ENCODE results near the gene JPH4. TPM values are rescaled to one million over a fixed set of nuclear protein-coding genes. Genes with fewer than 3 reads are reported as not detected.
A peak's percentile ranks its signal among the peaks of the same experiment; 100 is the strongest.

The JPH4 gene
- total RNA-seq, 1 experiment from 2014 or later = 6.8 TPM

GRCh38 chr14:23564181-23564812 is 14.3 kb downstream of the JPH4 start:
- Histone ChIP-seq H3K27ac (ENCODE audit: insufficient read length, low read depth, low read length) (no peak overlapping the region), H3K4me1 (ENCODE audit: insufficient read depth, low read length) (peaks cover 9% of the 10 kb centered on the region), H3K18ac (ENCODE audit: insufficient read length, low read depth, low read length) (no peak overlapping the region), H3K23me2 (ENCODE audit: insufficient read length, low read depth, low read length, poor library complexity, severe bottlenecking) (peaks cover 3% of the 10 kb centered on the region), H2BK120ac (ENCODE audit: low read depth, low read length, poor library complexity, severe bottlenecking) (no peak overlapping the region), H3K4me2 (ENCODE audit: insufficient read depth, insufficient read length, low read length) (no peak overlapping the region), H3K9me3 (ENCODE audit: control insufficient read depth, low read depth, low read length) (no peaks in the 10 kb centered on the region), H3K79me1 (ENCODE audit: insufficient read depth, low read depth, low read length, poor library complexity, severe bottlenecking) (no peaks in the 10 kb centered on the region), H2AK5ac (ENCODE audit: insufficient read length, low read length) (no peak overlapping the region), H3K56ac (ENCODE audit: insufficient read length, low read depth, low read length) (no peak overlapping the region), H3K23ac (ENCODE audit: insufficient read length, low read depth, low read length) (no peak overlapping the region), H4K8ac (replicated peaks; ENCODE audit: insufficient read length, low read depth, low read length) (no peak overlapping the region), H3K9ac (ENCODE audit: extremely low read depth, insufficient read length, low read length) (no peak overlapping the region), H2BK12ac (ENCODE audit: insufficient read length, low read depth, low read length) (no peak overlapping the region), H2AFZ (ENCODE audit: low read length) (no peak overlapping the region), H3K27me3 (ENCODE audit: insufficient read depth, low read length) (no peaks in the 10 kb centered on the region), H4K91ac (ENCODE audit: insufficient read length, low read depth, low read length) (no peak overlapping the region), H3T11ph (ENCODE audit: low read length) (no peak overlapping the region), H2BK15ac (ENCODE audit: low read depth, low read length) (no peak overlapping the region), H3K14ac (ENCODE audit: insufficient read depth, low read length) (no peak overlapping the region), H4K5ac (ENCODE audit: insufficient read length, low read depth, low read length) (no peak overlapping the region), H2BK5ac (ENCODE audit: insufficient read length, low read length) (no peak overlapping the region), H3K4ac (ENCODE audit: low read depth, low read length) (no peak overlapping the region), H3K79me2 (ENCODE audit: insufficient read depth, low read length) (no peaks in the 10 kb centered on the region), H4K20me1 (ENCODE audit: control insufficient read depth, insufficient read depth, insufficient read length) (peaks cover 3% of the 10 kb centered on the region), H2BK20ac (ENCODE audit: low read depth, low read length, poor library complexity, severe bottlenecking) (no peak overlapping the region)
- TF ChIP-seq CTCF (conservative IDR thresholded peaks at IDR 0.05) = no peak
- peaks cover 15 to 62% (median 55%) of the 10 kb centered on the region in 3 experiments for H3K36me3 Mint-ChIP-seq (ENCODE audit: insufficient read depth in 1 of 3, low read depth in 3 of 3)
- peaks cover 27 to 29% of the 10 kb centered on the region in 2 experiments for H3K4me1 Mint-ChIP-seq
- H3K27me3 Mint-ChIP-seq (ENCODE audit: low read depth) = no peaks in the 10 kb centered on the region; the same call in 1 of the 2 replicates
- WGBS (ENCODE audit: extremely low coverage, insufficient read length, low lambda C conversion rate) = no CpG with 5 or more reads among the region's 13 CpGs
- H3K9me3 Mint-ChIP-seq = no peaks in the 10 kb centered on the region
- no peak overlapping the region for H3K27ac Mint-ChIP-seq
- DNase-seq = no peak
- peak overlapping the region in 1 of 2 experiments; percentile 6; a peak in 2 of 5 replicates for H3K4me3 Mint-ChIP-seq

All from H9 (cell line).